ENCODE data around the gene LRRC40.
A peak's percentile ranks its signal among the peaks of the same experiment; 100 is the strongest.
"Not testable (repeated sequence)": the region's sequence is repeated elsewhere in the genome, so short reads cannot be mapped to it uniquely, and the experiment has no call there.

LRRC40 gene

DNA sequence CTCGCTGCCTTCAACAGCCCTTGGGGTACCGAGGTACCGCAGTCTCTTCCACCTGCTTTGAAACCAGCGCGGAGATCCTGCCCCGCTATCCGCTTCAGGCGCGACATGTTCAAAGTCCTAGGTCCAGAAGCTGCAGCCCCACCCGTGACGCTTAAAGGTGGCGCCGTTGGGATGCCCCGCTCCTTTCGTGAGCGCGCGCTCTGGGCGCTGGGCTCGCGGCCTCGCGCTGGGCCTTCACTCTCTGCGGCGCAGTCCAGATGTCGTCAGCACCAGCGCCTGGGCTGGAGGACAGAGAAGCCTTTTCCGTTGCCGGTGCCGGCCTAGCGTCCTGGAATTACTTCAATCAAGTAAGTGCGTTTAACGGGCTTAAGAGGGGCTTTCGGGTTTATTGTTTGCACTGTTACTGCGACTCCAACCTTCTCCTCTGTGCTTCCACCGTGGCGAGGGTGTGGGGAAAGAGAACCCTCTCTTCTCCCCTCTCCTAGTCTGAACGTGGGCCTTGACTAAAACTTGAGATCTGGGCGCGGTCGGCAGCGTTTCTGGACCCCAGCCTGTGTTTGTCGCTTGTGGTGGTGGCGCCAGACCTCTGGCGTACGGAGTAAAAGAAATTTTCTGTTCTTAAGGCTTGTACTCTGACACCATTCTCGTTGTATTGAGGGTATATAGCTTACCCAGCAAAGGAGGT lies at the start of gene LRRC40:
Gene LRRC40 (minus strand): TSS at position 146 of the 685 bp plus-strand sequence. CDS start 39 bp downstream, at position 107.
- peak; percentile 89 to 96 for DNase-seq (ENCODE audit: low read depth in 2 of 2)

DNA sequence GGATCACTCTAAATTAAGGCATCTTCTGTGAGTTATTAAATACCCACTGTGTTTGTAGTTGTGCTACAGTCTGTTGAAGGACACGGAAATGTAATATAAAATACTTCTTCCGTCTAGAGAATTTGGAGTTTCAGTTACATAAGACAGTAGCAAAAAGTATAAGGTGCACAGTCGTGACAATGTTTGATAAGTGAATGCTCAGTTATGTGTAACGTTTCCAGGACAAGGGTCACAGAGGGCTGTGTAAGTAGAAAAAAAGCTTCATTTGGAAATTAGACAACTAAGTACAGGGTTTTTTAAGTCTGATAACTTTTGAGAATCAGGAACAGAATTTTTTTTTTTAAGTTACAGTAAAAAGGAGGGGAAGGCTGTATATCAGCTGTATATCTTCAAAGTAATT lies 43.4 kb upstream of the LRRC40 start:
- DNase-seq (ENCODE audit: low read depth in 2 of 2): no peak

DNA sequence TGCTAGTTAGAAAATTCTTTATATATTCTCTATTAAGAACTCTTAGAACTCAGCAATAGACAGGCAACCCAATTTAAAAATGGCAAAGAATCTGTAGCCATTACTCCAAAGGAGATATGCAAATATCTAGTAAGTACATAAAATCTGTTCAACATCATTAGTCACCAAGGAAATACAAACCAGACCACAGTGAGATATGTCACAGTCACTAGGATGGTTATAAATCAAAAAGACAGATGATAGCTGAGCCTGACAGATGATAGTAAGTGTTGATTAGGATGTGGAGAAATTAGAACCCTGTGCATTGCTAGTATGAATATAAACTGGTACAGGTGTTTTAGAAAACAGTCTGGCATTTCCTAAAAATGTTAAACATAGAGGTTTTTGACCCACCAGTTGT lies 42.4 kb upstream of the LRRC40 start:
- no peak for DNase-seq (ENCODE audit: low read depth in 2 of 2)

DNA sequence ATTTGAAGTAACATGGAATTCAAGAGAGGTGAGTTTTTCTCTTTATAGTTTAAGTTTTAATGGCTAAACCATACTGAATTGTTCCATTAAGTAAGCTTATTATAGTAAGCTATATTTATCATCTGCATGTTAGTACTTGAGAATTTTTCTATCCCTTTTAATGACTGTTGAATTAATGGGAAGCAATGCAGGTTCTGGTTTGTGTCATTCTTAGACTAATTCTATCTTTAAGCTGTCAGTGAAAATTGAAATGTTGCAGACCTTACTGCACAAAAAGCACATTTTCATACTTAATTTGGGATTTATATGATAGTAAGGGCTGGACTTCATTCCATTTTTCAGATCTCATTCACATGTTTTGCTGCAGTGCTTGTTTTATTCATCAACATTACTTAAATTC lies 41.7 kb upstream of the LRRC40 start:
- no peak for DNase-seq (ENCODE audit: low read depth in 2 of 2)

DNA sequence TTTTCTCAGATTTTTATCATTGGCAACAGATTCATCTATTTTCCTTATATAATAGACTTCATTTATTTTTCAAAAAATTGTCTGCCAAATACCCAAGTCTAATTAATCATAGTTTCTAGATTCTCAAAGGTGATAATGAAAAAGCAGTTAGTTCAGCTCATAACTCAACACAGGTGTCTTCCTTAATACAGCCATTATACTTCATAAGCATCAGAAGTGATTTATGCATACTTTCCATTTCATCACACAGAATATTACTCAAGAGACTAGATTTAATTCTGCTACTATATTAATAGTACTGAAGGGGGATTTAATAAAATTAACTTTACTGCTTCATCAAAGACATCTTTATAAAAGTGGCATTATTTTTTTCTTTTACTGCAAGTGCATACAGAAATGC lies 34.6 kb upstream of the LRRC40 start:
- no peak for DNase-seq (ENCODE audit: low read depth in 2 of 2)

DNA sequence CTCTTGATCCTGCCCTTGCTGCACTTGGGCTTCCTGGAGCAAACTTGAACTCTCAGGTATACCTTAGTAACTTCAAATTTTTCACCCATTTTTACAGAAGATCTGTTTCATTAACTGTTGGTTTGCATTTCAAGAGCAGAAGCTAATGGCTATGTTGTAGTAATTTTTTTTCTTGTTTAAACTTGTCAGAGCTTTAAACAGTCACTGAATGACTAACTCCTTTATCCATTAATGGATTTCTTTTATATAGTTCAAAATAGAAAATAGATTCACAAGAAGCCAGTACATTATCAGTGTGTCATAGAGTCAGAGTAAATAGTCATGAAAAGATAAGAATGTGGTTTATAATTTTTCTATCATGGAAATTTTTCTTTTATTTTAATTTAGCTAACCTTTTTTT lies 29.4 kb upstream of the LRRC40 start:
- no peak for DNase-seq (ENCODE audit: low read depth in 2 of 2)

DNA sequence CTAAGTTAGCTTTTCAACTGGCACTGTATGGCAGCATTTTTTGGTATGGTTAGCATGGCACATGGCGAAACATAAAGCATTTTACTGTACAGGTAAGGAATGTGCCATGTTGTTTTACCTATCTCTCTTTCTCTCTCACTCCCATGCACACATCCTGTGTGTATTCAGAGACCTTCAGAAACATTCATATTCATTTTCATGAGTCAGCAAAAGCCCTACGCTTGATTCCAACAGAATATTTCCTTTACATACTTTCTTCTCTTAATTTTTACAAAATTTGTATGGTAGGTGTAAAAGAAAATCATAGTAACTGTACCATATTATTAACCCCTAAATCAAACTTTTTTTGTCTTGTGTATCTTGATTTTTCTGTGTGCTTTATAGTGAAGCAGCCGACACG lies 26.1 kb upstream of the LRRC40 start:
- no peak for DNase-seq (ENCODE audit: low read depth in 2 of 2)

DNA sequence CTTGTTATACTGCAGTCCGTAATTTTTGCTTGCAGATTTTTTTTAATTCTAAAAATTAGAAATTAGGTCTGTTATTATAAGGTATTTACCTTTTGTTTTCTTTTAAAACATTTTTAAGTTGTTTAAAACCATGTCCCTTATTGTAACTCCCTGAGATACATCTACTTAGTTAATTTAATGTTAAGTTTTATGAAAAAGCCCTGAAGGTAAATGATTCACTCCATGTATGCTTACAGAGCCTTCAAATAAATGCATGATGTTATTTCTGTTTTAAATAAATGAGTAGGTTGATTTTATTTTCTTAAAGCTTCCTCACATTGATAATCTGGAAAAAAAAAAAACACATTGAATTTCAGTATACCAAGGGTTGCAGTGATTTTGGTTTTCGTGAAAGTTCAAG lies 23.3 kb upstream of the LRRC40 start:
- DNase-seq (ENCODE audit: low read depth in 2 of 2): no peak

DNA sequence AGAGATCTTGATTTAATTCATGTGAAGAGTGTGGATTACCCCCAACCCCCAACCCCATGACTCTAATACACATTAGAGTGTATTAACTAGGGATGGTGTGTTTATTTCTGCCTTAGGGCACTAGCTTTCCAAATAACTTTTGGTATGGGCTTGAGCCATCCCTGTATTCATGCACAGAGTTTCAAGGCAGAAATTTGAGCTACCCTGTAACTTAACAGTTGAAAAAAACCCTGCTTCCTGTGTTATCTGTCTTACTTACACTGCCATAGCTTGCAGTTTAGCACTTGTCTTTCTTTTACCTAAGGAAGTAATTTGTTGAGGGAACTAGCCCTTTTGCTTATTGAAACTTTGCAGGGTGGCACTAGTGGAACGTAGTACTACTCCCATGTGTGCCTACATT lies 22.1 kb upstream of the LRRC40 start:
- no peak for DNase-seq (ENCODE audit: low read depth in 2 of 2)

DNA sequence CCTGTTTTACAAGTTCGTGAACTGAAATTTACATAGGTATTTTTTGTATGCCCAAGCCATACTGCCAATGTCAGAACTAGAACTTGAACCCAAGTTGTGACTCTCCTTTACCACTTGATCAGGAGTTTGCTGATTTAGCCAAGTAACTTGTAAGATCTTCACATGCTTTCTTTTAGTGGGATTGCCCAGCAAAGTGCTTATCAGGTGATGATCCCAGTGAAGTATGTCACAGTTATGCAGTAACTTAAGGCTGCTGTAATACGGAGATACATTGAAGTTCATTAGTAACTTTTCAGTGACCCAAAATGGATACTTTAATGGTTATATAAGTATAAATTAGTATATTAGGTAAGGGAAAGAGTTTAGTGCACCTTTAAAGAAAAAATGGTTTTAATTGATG lies 19.6 kb upstream of the LRRC40 start:
- DNase-seq (ENCODE audit: low read depth in 2 of 2): no peak

DNA sequence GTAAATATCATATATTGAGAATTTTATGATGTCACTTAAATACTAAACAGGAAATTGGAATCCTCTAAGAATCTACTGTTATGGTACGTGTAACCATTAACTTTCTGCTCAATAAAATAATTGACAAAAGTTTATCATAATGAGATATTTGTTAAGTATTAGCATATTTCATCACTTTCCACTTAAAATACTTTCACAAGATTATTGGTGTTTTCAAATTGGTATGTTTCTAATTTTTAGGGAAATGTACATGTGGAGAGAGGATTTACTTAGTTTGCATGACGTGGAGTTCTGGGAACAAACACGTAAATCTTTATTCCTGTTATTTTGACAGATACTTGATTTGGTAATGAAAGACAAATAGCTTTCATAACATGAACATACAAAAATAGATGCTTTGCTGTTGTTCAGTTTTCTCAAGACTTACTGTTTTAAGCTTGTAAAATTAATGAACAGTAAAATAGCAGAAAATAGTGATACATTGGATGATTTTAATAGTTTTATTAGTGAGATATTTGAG lies 17.4 kb upstream of the LRRC40 start:
- no peak for DNase-seq (ENCODE audit: low read depth in 2 of 2)

DNA sequence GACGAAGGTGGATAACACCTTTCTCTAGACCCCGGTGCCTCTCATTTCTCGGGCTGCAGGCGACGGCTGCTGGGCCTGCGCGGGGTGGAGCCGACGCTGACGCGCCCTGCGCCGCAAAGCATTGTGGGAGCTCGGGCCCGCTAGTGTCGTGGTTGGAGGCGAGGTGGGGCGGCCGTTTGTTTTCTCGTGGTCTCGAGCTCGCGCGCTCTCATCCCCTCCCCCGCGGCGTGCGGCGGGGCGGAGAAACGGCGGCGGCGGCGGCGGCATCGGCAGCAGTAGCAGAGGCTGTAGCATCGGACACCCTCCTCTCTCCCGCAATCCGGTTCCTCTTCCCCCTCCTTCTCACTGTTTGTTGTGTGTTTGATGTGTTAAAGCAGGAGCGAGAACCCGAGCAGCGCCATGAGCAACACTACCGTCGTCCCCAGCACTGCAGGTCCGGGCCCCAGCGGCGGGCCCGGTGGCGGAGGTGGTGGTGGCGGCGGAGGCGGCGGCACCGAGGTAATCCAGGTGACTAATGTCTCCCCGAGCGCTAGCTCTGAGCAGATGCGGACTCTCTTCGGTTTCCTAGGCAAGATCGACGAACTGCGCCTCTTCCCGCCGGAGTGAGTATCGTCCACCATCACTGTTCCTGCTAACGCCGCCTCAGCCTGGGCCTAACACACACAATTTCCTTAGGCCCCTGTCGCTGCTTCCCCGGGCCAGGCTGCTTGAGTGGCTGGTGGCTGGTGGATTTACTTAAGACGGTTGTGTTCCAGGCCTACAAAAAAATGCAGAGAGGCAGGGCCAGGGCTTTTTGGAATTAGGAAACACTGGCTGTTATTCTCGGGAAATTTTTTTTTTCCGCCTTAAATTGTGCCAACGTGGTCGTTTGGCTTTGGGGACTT lies 16.1 kb upstream of the LRRC40 start, which contains the start of gene SRSF11:
Gene SRSF11 (plus strand): TSS at position 143 of the 884 bp plus-strand sequence. CDS start 257 bp downstream, at position 400.
- DNase-seq (ENCODE audit: low read depth in 2 of 2): peak; percentile 96 to 97

DNA sequence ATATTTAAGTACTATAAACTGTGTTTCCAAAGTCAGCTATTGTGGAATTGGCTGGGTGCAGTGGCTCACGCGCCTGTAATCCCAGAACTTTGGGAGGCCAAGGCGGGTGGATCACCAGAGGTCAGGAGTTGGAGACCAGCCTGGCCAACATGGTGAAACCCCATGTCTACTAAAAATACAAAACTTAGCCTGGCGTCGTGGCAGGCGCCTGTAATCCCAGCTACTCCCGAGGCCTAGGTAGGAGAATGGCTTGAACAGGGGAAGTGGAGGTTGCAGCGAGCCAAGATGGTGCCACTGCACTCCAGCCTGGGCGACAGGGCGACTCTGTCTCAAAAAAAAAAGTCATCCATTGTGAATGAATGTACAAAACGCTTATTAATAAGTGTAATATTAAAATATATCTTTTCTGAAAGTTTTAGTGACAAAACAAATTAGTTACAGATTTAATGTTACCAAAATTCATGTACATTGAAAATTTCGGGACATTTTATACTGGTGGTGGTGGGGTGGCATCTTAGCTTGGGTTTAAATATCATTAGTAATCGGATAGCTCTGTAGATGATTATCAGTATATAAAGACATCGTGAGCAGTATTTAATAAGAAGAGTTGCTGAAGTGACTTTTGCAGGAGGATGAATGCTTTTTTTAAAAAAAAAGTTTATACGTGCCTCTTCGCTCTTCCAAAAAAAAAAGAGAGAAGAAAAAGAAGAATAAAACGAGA lies 15.3 kb upstream of the LRRC40 start:
- DNase-seq (ENCODE audit: low read depth in 2 of 2): no peak

DNA sequence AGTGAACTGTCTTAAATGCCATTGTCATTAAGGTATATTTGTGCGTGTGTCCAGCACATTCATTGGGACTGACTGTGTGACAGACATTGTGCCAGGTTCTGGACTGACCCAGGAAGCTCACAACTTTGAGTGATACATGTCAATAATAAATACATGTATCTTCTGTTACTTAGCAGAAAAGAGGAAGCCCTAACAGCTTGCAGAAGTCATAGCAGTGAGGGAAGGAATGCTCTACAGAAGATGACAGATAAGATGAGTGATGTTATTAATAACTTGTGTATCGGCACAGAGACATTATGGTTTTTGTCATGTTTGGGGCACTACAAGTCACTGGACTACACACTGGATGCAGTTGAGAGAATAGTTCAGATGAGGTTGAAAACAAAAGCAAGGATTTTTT lies 14.6 kb upstream of the LRRC40 start:
- no peak for DNase-seq (ENCODE audit: low read depth in 2 of 2)

DNA sequence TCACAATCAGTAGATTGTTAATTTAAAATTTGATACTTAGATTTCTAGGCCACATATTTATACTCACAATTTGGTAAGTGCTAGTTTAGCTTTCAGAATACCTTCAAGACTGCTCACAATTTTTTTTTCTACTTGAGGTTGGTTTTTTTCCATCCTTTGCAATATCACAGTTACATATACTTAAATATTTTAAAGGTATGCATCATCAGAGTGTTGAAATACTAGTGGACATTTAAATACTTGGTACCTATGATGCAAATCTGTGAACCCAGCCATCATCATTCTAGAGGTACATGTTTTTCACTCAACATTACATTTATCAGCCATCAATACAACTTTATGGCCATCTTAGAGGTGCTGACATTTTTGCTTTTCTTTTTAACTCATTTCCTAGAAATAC lies 6.2 kb upstream of the LRRC40 start:
- DNase-seq (ENCODE audit: low read depth in 2 of 2): no peak

DNA sequence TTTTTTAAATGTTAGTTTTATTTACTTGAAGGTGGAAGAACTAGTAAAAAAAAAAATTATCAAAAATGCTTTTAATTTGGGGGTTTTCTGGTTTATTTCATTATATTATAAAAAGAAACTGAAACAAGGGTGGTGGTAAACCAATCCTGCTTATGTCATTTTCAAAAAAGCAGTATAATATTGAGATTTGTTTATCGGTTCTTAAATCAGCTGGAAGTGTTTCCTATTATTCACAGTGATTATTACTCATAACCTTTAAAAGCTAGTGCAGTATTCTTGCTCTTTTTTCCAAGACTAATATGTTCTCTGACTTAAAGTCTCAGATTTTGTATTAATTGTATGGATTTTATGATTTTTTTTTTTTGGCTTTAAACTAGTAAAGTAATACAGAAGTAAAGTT lies 5.4 kb upstream of the LRRC40 start:
- DNase-seq (ENCODE audit: low read depth in 2 of 2): no peak

DNA sequence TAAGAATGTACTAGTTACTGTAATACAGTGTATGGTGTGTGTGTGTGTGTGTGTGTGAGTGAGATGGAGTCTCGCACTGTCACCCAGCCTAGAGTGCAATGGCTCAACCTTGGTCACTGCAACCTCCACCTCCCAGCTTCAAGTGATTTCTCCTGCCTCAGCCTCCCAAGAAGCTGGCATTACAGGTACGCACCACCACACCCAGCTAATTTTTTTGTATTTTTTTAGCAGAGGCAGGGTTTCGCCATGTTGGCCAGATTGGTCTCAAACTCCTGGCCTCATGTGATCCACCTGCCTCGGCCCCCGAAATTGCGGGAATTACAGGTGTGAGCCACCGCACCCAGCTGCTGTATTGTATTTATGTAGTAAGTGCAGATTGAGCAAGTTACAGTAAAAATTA lies 2.9 kb upstream of the LRRC40 start:
- DNase-seq (ENCODE audit: low read depth in 2 of 2): no peak

DNA sequence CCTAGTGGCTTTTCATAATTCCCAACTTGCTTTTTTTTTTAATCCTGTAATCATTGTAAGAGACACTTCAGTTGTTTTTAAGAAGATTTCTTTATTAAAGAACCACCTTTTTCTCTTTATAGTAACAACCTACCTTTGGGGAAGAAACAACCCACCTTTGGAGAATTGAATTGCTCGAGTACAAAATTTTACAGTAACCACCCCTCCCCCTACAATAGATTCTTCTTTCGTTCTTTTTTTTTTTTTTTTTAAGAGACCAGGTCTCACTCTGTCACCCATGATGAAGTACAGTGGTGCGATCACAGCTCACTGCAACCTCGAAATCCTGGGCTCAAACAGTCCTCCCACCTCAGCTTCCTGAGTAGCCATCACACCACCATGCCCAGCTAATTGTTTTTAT lies 2.1 kb upstream of the LRRC40 start:
- no peak for DNase-seq (ENCODE audit: low read depth in 2 of 2)

DNA sequence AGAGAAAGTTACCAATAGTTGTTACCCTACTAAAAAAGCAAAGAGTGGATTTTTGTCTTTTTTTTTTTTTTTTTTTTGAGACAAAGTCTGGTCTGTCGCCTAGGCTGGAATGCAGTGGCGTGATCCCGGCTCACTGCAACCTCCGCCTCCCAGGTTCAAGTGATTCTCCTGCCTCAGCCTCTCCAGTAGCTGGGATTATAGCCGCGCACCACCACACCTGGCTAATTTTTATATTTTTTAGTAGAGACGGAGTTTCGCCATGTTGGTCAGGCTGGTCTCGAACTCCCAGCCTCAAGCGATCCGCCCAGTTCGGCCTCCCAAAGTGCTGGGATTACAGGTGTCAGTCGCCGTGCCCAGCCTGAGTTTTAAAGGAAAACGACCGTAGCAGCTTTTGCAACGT lies 1.5 kb upstream of the LRRC40 start:
- not testable (repeated sequence) for DNase-seq (ENCODE audit: low read depth in 2 of 2)

DNA sequence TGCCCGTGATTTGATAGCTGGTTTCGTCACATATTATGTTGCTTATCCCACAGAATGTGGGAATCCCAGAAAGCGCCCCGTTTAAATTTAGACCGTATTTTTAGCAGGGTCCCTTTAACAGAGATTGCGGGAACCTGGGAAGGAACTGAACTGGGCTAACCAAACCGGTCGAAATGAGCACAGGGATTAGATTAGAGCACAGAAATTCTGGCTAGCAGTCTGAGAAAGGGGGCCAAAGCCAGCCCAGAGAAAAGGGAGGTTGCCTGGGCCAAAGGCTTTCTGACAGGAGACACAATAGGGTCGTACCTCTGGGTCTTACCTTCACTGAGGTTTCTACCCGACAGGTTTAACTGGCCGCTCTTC lies 327 bp downstream of the LRRC40 start:
- DNase-seq (ENCODE audit: low read depth in 2 of 2): no peak

DNA sequence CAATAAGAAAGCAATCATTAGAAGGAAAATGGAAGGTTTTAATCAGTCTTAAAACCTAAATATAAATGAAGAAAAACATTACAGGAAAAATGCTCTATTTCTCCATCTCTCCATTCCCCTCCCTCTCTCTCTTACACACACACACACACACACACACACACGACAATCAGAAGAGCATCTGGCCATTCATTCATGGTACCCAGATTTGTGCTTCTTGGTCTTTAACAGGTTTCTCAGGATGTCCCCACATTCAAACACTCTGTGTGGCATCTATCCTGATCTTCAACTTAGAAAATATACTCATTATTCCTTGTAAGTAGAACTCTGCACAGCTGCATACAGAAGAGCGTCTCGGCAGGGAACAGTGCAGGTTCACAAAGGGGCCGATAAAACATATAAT lies 779 bp downstream of the LRRC40 start:
- no peak for DNase-seq (ENCODE audit: low read depth in 2 of 2)

DNA sequence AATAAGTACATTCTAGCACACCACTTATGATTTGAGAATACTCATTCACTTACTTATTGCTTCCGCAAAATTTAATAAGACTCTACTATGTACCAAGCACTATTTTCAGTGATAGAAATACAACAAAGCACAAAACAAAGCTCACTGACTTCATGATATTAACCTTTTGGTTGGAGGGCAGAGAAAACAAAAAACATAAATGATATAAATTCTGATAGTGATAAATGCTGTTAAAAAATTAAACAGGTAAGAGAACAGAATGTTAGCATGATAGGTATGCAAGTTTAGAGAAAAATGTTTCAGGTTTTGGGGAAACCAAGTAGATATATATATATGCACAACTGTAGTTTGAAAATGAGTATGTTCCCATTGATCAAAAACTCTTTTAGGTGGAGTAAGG lies 1.2 kb downstream of the LRRC40 start:
- DNase-seq (ENCODE audit: low read depth in 2 of 2): no peak

All from stimulated activated CD8-positive, alpha-beta memory T cell treated with anti-CD3 and anti-CD28 coated beads, Interleukin-2, amount 100 ng/mL, for 48 hours (primary cell).